Osteocyte (in vitro differentiated cells): ENCODE data around the gene SSC5D. TPM values are rescaled to one million over a fixed set of nuclear protein-coding genes. Genes with fewer than 3 reads are reported as not detected.
A peak's percentile ranks its signal among the peaks of the same experiment; 100 is the strongest.

Experiments
- DNase-seq: peaks from one replicate; pipeline ENCODE4 v3.0.0; 2021; ENCODE audit warnings: mixed read lengths; ENCODE audit not compliant: unreplicated experiment; ENCODE audit errors: extremely low spot score
- H3K27ac Mint-ChIP-seq: one replicate; pipeline ENCODE4 v1.8.0; 2021; ENCODE audit warnings: mild to moderate bottlenecking, mixed read lengths; ENCODE audit not compliant: unreplicated experiment
- H3K27me3 Mint-ChIP-seq: one replicate; pipeline ENCODE4 v1.8.0; 2021; ENCODE audit warnings: mixed read lengths; ENCODE audit not compliant: unreplicated experiment
- H3K36me3 Mint-ChIP-seq: one replicate; pipeline ENCODE4 v1.8.0; 2021; ENCODE audit warnings: mixed read lengths; ENCODE audit not compliant: unreplicated experiment
- H3K4me1 Mint-ChIP-seq: one replicate; pipeline ENCODE4 v1.8.0; 2021; ENCODE audit warnings: mixed read lengths; ENCODE audit not compliant: unreplicated experiment
- H3K4me3 Mint-ChIP-seq: one replicate; pipeline ENCODE4 v1.8.0; 2021; ENCODE audit warnings: mild to moderate bottlenecking, moderate library complexity, mixed read lengths; ENCODE audit not compliant: unreplicated experiment
- H3K9me3 Mint-ChIP-seq: one replicate; pipeline ENCODE4 v1.8.0; 2021; ENCODE audit warnings: mixed read lengths; ENCODE audit not compliant: unreplicated experiment
- total RNA-seq: library from RNA; stranded (reverse); gene quantifications from 2 replicates; pipeline ENCODE4 v1.2.1, GENCODE V29; 2021
- TF ChIP-seq, protein P1 (sequence below): fragments of 200-600 bp; sonication (generic); IDR thresholded peaks from 2 replicates; pipeline ENCODE4 v1.5.0; 2021; ENCODE audit warnings: antibody characterized with exemption, mild to moderate bottlenecking, moderate library complexity

The SSC5D gene
- total RNA-seq, 1 donor from 2014 or later: 21.5 TPM

- TF ChIP-seq, protein P1, sequence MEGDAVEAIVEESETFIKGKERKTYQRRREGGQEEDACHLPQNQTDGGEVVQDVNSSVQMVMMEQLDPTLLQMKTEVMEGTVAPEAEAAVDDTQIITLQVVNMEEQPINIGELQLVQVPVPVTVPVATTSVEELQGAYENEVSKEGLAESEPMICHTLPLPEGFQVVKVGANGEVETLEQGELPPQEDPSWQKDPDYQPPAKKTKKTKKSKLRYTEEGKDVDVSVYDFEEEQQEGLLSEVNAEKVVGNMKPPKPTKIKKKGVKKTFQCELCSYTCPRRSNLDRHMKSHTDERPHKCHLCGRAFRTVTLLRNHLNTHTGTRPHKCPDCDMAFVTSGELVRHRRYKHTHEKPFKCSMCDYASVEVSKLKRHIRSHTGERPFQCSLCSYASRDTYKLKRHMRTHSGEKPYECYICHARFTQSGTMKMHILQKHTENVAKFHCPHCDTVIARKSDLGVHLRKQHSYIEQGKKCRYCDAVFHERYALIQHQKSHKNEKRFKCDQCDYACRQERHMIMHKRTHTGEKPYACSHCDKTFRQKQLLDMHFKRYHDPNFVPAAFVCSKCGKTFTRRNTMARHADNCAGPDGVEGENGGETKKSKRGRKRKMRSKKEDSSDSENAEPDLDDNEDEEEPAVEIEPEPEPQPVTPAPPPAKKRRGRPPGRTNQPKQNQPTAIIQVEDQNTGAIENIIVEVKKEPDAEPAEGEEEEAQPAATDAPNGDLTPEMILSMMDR: no peak
- no peak overlapping the region for H3K4me3 Mint-ChIP-seq
- no peak for DNase-seq
Measured at GRCh38 chr19:55544776-55545439, 56.7 kb downstream of the SSC5D start.

DNA sequence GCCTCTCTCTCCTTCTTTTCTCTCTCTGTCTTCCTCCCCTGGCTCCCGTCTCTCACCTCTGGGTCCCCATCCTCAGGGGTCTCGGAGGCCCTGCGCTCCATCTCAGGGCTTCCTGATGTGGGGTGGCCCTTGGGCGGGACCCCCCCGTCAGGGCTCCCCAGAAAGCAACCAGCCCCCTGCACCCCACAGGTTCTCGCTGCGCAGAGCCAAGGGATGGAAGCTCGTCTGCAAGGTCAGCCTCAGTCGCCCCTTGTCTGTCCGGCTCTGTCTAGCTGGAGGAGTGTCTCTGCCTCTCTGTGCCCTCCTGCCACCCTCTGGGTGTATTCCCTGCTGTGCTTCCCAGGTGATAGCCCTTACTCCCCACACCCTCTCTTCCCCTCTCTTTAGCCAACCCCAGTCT lies 57.2 kb downstream of the SSC5D start, which contains the start of gene SBK3:
Gene SBK3, minus strand, starts transcription at position 101 of the 400 bp plus-strand sequence. Its CDS starts 0 bp downstream, at position 101.
- no peak within 1 kb of the TSS for H3K27ac Mint-ChIP-seq
- no peaks in the 10 kb centered on the region for H3K36me3 Mint-ChIP-seq
- H3K27me3 Mint-ChIP-seq: peaks cover 2% of the 10 kb centered on the region
- no peak within 1 kb of the TSS for H3K4me3 Mint-ChIP-seq
- DNase-seq: no peak
- peaks cover 48% of the 10 kb centered on the region for H3K4me1 Mint-ChIP-seq
- TF ChIP-seq, protein P1: no peak
- peaks cover 5% of the 10 kb centered on the region for H3K9me3 Mint-ChIP-seq

More at GRCh38 chr19:55544776-55545439, 56.7 kb downstream of the SSC5D start:
- Mint-ChIP-seq H3K27me3 (peaks cover 2% of the 10 kb centered on the region), H3K36me3 (no peaks in the 10 kb centered on the region), H3K27ac (no peak overlapping the region), H3K9me3 (peaks cover 5% of the 10 kb centered on the region), H3K4me1 (peaks cover 43% of the 10 kb centered on the region)

DNA sequence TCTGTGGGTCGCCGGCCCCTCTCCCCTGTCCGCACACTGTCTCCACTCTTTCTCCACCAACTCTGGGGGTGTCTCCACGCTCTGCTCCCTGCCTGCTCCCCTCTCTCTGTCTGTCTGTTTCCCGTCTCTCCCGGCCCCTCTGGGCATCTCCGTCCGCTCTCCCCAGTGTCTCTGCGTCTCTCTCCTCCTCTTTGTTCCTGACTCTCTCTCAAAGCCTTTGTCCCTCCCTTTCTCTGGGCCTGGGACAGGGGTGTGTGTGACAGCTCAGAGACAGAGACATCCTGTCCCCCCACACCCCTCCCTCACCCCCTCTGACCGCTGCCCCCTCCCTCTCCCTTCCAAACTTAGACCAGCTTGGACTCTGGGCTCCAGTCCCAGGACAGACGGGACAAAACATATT lies 57.8 kb downstream of the SSC5D start:
- DNase-seq: no peak
- H3K9me3 Mint-ChIP-seq: peaks cover 5% of the 10 kb centered on the region
- TF ChIP-seq, protein P1: no peak
- no peaks in the 10 kb centered on the region for H3K36me3 Mint-ChIP-seq
- H3K27me3 Mint-ChIP-seq: peaks cover 2% of the 10 kb centered on the region
- peaks cover 48% of the 10 kb centered on the region for H3K4me1 Mint-ChIP-seq
- H3K4me3 Mint-ChIP-seq: no peak overlapping the region
- no peak overlapping the region for H3K27ac Mint-ChIP-seq

DNA sequence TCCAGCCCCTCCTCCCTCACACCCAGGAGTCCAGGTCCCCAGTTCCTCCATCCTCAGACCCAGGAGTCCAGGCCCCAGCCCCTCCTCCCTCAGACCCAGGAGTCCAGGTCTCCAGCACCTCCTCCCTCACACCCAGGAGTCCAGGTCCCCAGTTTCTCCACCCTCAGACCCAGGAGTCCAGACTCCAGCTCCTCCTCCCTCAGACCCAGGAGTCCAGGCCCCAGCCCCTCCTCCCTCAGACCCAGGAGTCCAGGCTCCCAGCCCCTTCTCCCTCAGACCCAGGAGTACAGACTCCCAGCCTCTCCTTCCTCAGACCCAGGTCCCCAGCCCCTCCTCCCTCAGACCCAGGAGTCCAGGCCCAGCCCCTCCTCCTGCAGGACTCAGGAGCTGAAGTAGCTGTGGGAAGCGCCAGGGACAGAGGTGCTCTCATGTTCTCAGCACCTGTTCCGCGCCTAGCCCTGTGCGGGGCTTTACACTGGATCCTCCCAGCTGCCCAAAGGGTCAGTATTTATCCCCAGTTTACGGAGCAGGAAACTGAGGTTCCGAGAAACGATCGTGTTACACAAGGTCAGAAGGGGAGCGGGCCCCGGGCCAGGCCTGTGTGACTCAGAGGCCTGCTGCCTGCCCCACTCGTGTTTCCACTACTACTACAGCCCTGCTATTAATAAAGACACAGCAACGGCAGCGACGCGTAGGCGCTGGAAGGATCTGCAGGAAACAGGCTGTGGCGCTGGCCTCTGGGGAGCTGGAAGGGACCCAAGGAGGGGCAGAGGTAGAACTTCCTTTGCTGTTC lies 58.8 kb downstream of the SSC5D start:
- DNase-seq: no peak
- Mint-ChIP-seq H3K4me3 (no peak overlapping the region), H3K36me3 (no peaks in the 10 kb centered on the region), H3K4me1 (peaks cover 48% of the 10 kb centered on the region), H3K27ac (peak overlapping the region; percentile 88), H3K27me3 (peaks cover 2% of the 10 kb centered on the region), H3K9me3 (peaks cover under 1% of the 10 kb centered on the region)
- TF ChIP-seq, protein P1: no peak
